GM13976 (cell line): Measurements from ENCODE around the gene DNAL1.
A peak's percentile ranks its signal among the peaks of the same experiment; 100 is the strongest.
"Not testable (repeated sequence)": the region's sequence is repeated elsewhere in the genome, so short reads cannot be mapped to it uniquely, and the experiment has no call there.

Experiments
- DNase-seq: peaks from one replicate; pipeline ENCODE4 v3.0.0; 2012; ENCODE audit warnings: low spot score
- in situ Hi-C: fragments of 300-500 bp; cut with MboI; formaldehyde crosslinking; loops from one replicate; pipeline ENCODE4 v1.12.0; 2022; ENCODE audit warnings: low sequenced_read_pairs, mixed read lengths, inconsistent platforms; ENCODE audit not compliant: unreplicated experiment
- TF ChIP-seq, protein P1 (sequence below): IDR thresholded peaks from 2 replicates; pipeline ENCODE4 v1.5.1; 2012; ENCODE audit warnings: borderline replicate concordance, mild to moderate bottlenecking; ENCODE audit not compliant: insufficient read depth; ENCODE audit errors: extremely low read depth, missing control alignments, control extremely low read depth

Gene DNAL1

DNA sequence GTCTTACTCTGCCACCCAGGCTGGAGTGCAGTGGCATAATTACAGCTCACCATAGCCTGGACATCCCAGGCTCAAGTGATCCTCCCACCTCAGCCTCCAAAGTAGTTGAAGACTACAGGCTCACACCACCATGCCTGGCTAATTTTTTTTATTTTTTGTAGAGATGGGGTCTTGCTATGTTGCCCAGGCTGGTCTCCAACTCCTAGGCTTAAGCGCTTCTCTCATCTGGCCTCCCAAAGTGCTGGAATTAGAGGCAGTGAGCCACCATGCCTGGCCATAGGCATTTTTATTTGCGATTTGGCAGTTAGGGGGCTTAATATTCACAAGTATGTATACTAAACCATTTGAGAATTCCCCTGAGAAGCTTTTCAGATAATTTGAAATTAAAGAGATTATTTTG lies 50.3 kb downstream of the DNAL1 start:
- TF ChIP-seq, protein P1, sequence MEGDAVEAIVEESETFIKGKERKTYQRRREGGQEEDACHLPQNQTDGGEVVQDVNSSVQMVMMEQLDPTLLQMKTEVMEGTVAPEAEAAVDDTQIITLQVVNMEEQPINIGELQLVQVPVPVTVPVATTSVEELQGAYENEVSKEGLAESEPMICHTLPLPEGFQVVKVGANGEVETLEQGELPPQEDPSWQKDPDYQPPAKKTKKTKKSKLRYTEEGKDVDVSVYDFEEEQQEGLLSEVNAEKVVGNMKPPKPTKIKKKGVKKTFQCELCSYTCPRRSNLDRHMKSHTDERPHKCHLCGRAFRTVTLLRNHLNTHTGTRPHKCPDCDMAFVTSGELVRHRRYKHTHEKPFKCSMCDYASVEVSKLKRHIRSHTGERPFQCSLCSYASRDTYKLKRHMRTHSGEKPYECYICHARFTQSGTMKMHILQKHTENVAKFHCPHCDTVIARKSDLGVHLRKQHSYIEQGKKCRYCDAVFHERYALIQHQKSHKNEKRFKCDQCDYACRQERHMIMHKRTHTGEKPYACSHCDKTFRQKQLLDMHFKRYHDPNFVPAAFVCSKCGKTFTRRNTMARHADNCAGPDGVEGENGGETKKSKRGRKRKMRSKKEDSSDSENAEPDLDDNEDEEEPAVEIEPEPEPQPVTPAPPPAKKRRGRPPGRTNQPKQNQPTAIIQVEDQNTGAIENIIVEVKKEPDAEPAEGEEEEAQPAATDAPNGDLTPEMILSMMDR: no peak
- no peak for DNase-seq
- in situ Hi-C loops: no loop called here

DNA sequence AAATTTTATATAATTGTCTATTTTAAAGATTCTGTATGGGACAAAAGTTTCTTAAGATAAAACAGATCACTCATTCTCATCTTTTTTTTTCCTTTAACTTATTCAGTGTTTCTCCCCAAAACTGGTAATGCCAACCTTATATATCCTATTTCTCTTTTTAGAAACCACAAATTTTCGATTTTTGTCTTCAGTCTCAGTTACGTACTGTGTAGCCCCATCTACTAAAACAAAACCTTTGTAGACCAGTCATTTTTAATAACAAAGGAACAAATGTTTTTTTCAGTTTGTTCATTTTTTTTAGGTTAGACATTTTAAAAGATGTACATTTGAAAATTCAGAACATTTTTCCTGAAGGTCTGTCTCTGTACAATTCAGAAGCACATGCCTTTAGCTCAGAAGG lies 51.2 kb downstream of the DNAL1 start:
- TF ChIP-seq, protein P1: no peak
- in situ Hi-C loops: no loop called here
- peak; percentile 41 for DNase-seq

DNA sequence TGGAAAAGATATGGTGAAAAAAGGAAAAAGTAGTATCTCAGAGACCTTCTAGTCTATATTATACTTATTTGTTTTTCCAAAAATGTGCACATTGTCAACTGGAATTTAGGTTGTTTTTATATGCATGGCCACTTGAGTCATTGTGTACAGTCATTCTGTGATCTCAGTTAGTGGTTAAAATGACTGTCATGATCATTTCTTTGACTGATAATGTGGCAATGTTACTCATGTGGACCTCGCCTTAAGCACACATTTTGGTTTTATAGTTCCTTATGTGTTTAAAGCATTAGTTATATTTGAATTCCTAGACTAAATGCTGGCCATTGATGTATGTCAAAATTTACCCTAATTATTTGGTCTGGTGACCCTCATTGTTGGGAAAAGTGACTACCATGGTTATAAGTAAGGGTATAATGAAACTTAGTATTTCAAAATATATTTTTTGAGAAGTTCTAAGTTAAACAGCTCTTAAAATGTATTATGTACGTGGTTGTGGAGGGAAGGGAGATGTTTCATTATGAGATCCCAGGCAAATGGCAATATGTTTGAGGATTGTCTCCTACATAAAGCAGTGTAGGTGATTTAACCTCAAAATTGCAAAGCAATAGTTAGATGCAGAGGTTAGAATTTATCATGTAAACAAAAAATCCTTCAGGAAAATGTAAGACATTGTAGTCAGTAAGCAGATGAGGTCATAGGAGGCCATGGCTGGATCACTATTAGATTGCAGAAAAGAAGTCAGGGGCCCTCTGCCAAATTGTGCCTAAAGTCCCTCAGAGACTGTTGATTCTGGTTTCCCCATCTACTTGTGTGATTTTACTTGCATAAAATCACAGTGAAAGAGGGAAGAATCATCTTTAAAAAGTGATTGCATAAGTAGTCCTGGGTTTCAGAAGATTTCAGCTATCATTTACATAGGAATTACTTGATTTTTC lies 51.9 kb downstream of the DNAL1 start:
- TF ChIP-seq, protein P1: no peak
- in situ Hi-C loops: no loop called here
- DNase-seq: peak; percentile 75

DNA sequence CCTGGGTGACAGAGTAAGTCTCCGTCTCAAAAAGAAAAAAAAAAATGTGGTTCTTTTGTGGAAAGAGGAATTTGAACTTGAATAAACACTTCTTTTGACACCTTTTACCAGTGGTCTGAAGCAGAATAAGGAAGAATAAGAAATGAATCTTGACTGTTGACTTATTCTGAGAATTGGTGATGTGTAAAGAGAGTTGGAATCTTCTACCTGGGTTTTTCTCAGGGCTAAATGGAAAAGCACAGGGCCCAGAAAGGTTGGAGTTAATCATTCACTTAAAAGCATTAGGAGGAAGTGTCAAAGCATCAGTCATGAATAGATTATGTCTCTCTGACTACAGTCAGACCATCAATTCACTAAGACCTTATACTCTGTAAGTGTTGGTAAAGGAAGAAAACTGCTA lies 55.5 kb downstream of the DNAL1 start:
- DNase-seq: no peak
- in situ Hi-C loops: no loop called here
- TF ChIP-seq, protein P1: no peak

DNA sequence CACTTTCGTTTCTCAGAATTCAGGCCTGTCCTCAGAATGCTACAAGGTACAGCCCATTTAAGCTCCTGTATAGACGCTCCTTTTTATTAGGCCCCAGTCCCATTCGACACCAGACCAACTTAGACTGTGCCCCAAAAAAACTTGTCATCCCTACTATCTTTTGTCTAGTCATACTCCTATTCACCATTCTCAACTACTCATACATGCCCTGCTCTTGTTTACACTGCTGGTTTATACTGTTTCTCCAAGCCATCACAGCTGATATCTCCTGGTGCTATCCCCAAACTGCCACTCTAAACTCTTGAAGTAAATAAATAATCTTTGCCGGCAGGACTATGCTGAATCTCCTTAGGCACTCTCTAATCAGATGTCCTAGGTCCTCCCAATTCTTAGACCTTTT lies 63.3 kb downstream of the DNAL1 start:
- DNase-seq, in situ Hi-C loops: not testable (repeated sequence)

DNA sequence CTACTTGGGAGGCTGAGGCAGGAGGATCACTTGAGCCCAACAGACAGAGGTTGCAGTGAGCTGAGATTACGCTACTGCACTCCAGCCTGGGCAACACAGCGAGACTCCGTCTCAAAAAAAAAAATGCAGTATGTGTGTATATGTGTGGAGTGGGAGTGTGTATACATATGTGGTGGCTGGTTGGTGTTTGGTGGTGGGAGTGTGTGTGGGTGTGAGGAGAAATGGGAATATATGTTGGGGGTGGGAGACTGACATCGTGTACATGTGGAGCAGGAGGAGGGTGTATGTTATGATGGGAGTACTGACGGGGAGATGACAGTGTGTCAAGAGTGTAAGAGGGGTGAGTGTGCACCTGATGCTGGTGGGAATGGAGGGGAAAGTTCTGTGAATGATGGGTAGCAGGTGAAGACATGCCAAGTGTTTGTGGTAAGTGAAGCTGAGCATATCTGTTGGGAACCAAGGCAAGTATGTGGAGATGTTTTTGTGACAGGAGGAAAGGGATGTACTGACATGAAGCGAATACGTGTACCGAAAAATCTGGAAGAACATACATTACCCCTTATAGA lies 65.2 kb downstream of the DNAL1 start:
- no peak for DNase-seq
- in situ Hi-C loops: no loop called here
- TF ChIP-seq, protein P1: no peak

DNA sequence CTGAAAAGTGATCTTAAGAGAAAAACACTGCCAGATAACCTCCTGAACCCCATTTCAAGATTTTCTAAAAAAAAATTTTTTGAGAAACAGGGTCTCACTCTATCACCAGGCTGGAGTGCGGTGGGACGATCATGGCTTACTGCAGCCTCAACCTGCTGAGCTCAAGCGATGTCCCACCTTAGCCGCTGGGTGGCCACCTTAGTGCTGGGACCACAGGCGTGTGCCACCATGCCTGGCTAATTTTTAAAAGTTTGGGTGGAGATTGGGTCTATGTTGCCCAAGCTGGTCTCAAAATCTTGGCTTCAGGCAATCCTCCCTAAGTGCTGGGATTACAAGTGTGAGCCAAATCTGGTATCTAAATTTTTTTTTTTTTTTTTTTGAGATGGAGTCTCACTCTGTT lies 66.0 kb downstream of the DNAL1 start:
- in situ Hi-C loops: no loop called here
- DNase-seq: no peak
- TF ChIP-seq, protein P1: no peak
